Prostate gland (tissue), 2 donors: ENCODE measurements around the gene JMJD1C. TPM values are rescaled to one million over a fixed set of nuclear protein-coding genes. Genes with fewer than 3 reads are reported as not detected.
"Not testable (repeated sequence)": the region's sequence is repeated elsewhere in the genome, so short reads cannot be mapped to it uniquely, and the experiment has no call there.

Source experiments
- DNase-seq: peaks from one replicate; pipeline ENCODE4 v3.0.0-alpha.2; 2019; ENCODE audit warnings: low spot score
- H3K27ac ChIP-seq, 2 donors: fragments of 200-600 bp; sonication (generic); 2 replicates each; pipeline ENCODE4 v1.5.1; 2017 to 2019
- H3K27me3 ChIP-seq: fragments of 200-600 bp; sonication (generic); replicated peaks from 2 replicates; pipeline ENCODE4 v1.5.1; 2019; ENCODE audit not compliant: insufficient read depth
- H3K36me3 ChIP-seq, 2 donors: fragments of 200-600 bp; sonication (generic); 1 replicate in 1 of 2; 2 replicates in 1 of 2; pipeline versions ENCODE4 v1.5.1 to v1.8.1; 2017 to 2019
- H3K4me1 ChIP-seq: fragments of 200-600 bp; sonication (generic); replicated peaks from 2 replicates; pipeline ENCODE4 v1.5.1; 2019
- H3K4me3 ChIP-seq, 2 donors: fragments of 200-600 bp; sonication (generic); 2 replicates each; pipeline ENCODE4 v1.5.1; 2017 to 2019
- H3K9me3 ChIP-seq: fragments of 200-600 bp; sonication (generic); 2 replicates; pipeline ENCODE4 v1.5.1; 2017
- POLR2A ChIP-seq: fragments of 450-650 bp; IDR thresholded peaks from one replicate; pipeline ENCODE4 v1.6.1; 2016; ENCODE audit warnings: antibody characterized with exemption, mild to moderate bottlenecking
- POLR2AphosphoS5 ChIP-seq: sonication (generic); formaldehyde crosslinking; IDR thresholded peaks from one replicate; pipeline ENCODE4 v1.6.1; 2017; ENCODE audit warnings: antibody characterized with exemption
- WGBS: methylation state at CpG from one replicate; pipeline ENCODE4 v1.1.5; 2018; 5-methylcytosine and 5-hydroxymethylcytosine counted together
- intact Hi-C: fragments of 100-400 bp; cut with DNase I; formaldehyde crosslinking; loops from one replicate; pipeline ENCODE4 v1.14.2; 2022
- total RNA-seq, 2 donors: library from RNA; depleted of rRNA; stranded (reverse); fragments of >200 nt; gene quantifications; one replicate each; pipeline ENCODE4 v1.1.0, GENCODE V29; 2016
- TF ChIP-seq, protein P1 (sequence below), 4 experiments: fragments of 200-600 bp in 2 of 4; fragments of 450-650 bp in 2 of 4; sonication (generic) in 2 of 4; IDR thresholded peaks; 1 replicate in 3 of 4; 2 replicates in 1 of 4; pipeline ENCODE4 v1.5.1; 2016 to 2019; ENCODE audit warnings: antibody characterized with exemption in 4 of 4, mild to moderate bottlenecking in 2 of 4, moderate library complexity in 2 of 4

The JMJD1C gene
- total RNA-seq, 2 donors from 2014 or later: 66.9 to 97.9 TPM

DNA sequence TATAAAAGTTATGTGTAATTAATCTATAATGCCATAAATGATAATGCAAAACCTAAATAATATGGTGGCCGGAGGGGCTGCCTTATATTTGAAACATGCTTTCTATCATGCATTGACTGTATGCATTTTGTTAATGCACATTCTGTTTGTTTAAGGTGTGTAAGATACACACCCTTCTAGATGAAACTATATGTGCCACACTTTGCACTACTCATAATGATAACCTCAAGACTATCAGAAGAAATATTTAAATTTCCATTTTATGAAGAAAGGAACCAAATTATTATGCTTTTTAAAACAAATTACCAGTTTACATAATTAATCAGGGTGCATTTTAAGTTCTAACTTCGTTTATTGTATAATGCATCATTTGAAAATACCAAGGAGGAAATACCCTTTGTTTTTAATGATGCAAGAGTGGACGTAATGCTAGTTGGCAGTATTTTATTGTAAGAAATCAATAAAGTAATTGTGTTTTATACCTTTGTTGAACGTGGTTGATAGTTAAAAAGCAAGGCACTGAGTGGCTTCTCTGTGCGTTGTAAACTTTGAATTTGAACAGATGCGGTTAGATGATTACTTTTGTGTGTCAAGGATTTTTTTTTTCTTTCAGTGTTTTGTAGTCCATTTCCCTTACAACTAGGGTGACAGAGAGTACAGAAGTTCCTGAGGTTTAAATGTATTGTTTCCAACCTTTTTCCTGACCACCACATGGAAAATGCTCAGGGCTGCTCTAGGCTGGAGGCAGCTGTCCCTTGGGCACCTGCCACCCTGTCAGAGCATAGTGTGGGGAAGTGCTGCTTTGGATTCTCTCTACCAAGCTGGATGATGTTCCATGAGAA is 311.0 kb downstream of the JMJD1C start:
- no peaks in the 10 kb centered on the region for H3K27me3 ChIP-seq
- H3K36me3 ChIP-seq: no peaks in the 10 kb centered on the region
- 80% methylated on average over 6 of the region's 6 CpGs for WGBS
- H3K27ac ChIP-seq: no peak overlapping the region
- TF ChIP-seq POLR2A: no peak
- TF ChIP-seq, protein P1, sequence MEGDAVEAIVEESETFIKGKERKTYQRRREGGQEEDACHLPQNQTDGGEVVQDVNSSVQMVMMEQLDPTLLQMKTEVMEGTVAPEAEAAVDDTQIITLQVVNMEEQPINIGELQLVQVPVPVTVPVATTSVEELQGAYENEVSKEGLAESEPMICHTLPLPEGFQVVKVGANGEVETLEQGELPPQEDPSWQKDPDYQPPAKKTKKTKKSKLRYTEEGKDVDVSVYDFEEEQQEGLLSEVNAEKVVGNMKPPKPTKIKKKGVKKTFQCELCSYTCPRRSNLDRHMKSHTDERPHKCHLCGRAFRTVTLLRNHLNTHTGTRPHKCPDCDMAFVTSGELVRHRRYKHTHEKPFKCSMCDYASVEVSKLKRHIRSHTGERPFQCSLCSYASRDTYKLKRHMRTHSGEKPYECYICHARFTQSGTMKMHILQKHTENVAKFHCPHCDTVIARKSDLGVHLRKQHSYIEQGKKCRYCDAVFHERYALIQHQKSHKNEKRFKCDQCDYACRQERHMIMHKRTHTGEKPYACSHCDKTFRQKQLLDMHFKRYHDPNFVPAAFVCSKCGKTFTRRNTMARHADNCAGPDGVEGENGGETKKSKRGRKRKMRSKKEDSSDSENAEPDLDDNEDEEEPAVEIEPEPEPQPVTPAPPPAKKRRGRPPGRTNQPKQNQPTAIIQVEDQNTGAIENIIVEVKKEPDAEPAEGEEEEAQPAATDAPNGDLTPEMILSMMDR (IDR thresholded peaks at IDR 0.05): no peak
- TF ChIP-seq POLR2AphosphoS5: no peak
- no peaks in the 10 kb centered on the region for H3K9me3 ChIP-seq
- intact Hi-C loops: loop anchor here (5.0 kb wide), 3 partner anchors 337 to 712 kb away; partner anchors contain the start of gene EGR2
- H3K4me3 ChIP-seq: no peak overlapping the region
- no peaks in the 10 kb centered on the region for H3K4me1 ChIP-seq
- DNase-seq: no peak

DNA sequence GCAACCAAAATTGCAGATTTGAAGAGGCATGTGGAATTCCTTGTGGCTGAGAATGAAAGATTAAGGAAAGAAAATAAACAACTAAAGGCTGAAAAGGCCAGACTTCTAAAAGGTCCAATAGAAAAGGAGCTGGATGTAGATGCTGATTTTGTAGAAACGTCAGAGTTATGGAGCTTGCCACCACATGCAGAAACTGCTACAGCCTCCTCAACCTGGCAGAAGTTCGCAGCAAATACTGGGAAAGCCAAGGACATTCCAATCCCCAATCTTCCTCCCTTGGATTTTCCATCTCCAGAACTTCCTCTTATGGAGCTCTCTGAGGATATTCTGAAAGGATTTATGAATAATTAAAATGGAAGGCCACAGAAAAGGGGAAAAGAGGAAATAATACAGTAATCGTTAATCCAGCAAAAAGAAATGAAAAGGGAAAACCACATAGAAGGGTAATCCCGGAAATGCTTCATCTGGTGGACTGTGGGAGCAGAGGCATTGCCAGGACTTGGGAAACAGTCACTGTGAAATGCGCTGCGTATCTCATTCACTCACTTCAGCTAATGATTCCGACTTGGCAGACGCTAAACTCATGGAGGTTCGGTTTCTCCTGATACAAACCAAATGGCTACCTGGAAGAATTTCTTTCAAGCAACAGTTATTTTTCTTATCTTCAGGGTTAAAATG is 311.8 kb downstream of the JMJD1C start:
- H3K4me1 ChIP-seq, intact Hi-C loops, H3K9me3 ChIP-seq, H3K36me3 ChIP-seq, H3K27me3 ChIP-seq, DNase-seq, H3K27ac ChIP-seq, H3K4me3 ChIP-seq: not testable (repeated sequence)
- 79% methylated on average over 9 of the region's 9 CpGs for WGBS

DNA sequence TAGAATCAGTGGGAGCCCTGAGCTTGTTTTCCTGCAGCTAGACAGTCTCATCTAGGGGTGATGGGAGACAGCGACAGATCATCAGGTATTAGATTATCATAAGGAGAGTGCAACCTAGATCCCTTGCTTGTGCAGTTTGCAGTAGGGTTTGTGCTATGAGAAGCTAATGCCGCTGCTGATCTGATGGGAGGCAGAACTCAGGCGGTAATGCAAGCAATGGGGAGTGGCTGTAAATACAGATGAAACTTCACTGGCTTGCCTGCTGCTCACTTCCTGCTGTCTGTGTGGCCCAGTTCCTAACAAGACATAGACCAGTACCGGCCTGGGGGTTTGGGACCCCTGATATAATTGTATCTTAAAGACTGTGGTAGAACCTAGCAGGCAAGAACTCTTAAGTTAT is 315.0 kb downstream of the JMJD1C start:
- TF ChIP-seq, protein P1 (IDR thresholded peaks at IDR 0.05): no peak
- no peak for TF ChIP-seq POLR2AphosphoS5
- no peak for TF ChIP-seq POLR2A
- Histone ChIP-seq H3K27me3 (no peaks in the 10 kb centered on the region), H3K36me3 (no peaks in the 10 kb centered on the region), H3K9me3 (no peaks in the 10 kb centered on the region), H3K4me1 (no peaks in the 10 kb centered on the region), H3K4me3 (no peak overlapping the region), H3K27ac (no peak overlapping the region)
- 89% methylated on average over 4 of the region's 4 CpGs for WGBS
- no peak for DNase-seq
- intact Hi-C loops: no loop called here

DNA sequence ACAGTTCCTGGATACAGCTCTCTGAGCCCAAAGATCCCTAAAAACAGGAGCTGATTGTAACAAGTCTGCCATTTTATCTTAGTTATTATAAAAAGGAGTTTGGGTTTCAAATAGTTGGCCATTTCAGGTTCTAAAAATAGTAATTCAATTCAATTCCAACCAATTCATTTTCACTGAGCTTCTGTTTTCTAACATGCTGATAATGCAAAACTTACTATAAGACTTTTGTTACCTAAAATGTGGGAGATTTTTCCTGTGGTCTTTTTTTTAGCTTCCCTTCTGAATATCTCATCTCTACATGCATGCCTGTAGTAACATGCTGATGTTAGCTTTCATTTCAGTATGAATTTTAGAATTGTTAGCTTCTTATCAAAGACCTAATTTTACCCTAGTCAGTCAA is 319.3 kb downstream of the JMJD1C start:
- TF ChIP-seq, protein P1 (IDR thresholded peaks at IDR 0.05): no peak
- TF ChIP-seq POLR2A: no peak
- TF ChIP-seq POLR2AphosphoS5: no peak

DNA sequence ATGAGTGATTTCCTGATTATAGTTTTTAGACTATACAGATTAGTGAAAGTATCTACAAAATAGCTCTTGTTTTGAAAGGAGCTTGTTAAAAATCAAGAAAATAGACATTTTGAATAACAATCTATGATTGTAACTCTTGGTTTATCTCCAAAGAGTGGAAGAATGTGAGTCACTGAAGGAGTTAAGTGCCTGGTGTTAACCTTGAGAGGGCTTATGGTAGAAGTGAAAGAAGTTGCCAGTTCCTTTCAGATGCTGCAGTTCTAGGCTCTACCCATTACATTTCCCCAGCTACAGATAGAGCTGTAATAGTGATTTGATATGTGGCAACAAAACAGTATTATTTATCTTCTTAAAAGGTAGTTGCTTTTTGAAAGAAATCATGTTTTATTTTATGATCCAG is 320.0 kb downstream of the JMJD1C start:
- TF ChIP-seq, protein P1 (IDR thresholded peaks at IDR 0.05): no peak
- TF ChIP-seq POLR2AphosphoS5 (no peak), POLR2A (no peak)
- Histone ChIP-seq H3K27ac (no peak overlapping the region), H3K9me3 (no peaks in the 10 kb centered on the region), H3K4me1 (no peaks in the 10 kb centered on the region), H3K4me3 (no peak overlapping the region), H3K27me3 (no peaks in the 10 kb centered on the region), H3K36me3 (no peaks in the 10 kb centered on the region)
- intact Hi-C loops: no loop called here
- DNase-seq: no peak

More for the DNA sequence above, 319.3 kb downstream of the JMJD1C start:
- no peaks in the 10 kb centered on the region for H3K27me3 ChIP-seq
- H3K9me3 ChIP-seq: no peaks in the 10 kb centered on the region
- intact Hi-C loops: no loop called here
- H3K36me3 ChIP-seq: no peaks in the 10 kb centered on the region
- no peaks in the 10 kb centered on the region for H3K4me1 ChIP-seq
- H3K4me3 ChIP-seq: no peak overlapping the region
- no peak for DNase-seq
- H3K27ac ChIP-seq: no peak overlapping the region
